ENCODE results near the gene CELA2B.

CELA2B gene

DNA sequence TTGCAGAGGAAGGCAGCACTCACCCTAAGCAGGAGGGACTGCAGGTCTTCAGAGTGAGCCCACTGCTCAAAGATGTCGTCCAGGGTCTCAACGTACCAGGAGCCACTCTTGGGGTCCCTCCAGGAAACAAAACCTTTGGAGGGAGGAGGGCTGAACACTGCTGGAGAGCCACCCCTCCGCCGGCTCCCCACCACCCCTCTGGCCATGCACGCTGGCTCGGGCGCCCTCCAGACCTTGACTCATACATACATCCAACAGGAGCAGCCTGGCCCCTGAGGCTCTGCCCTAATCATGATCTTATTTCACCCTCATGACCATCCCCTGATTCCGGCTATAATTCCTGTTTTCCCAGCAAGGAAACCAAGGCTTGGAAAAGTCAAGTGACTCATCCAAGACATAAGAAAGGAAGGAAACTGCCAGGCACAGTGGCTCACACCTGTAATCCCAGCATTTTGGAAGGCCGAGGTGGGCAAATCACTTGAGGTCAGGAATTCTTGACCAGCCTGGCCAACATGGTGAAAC is 18.0 kb downstream of the CELA2B start:
- peaks cover 0 to 34% of the 10 kb centered on the region in 2 experiments; a peak in 1 of 3 replicates for H3K36me3 ChIP-seq (ENCODE audit: control insufficient read depth in 2 of 2, insufficient read depth in 1 of 2, low read length in 2 of 2)
- H3K4me1 ChIP-seq (ENCODE audit: control insufficient read depth, insufficient read depth, low read length): no peaks in the 10 kb centered on the region
- POLR2A ChIA-PET: no interaction called here
- TF ChIP-seq ZBTB48 (tag by site-specific recombination; IDR thresholded peaks at IDR 0.05) (no peak), ZNF112 (tag by site-specific recombination; IDR thresholded peaks at IDR 0.05) (no peak), ZNF354C (tag by site-specific recombination; IDR thresholded peaks at IDR 0.05; ENCODE audit: borderline replicate concordance, low read depth) (no peak), ZNF792 (tag by site-specific recombination; IDR thresholded peaks at IDR 0.05) (no peak), ZNF266 (tag by site-specific recombination; IDR thresholded peaks at IDR 0.05; ENCODE audit: low read depth) (no peak), ZFP69B (tag by site-specific recombination; IDR thresholded peaks at IDR 0.05) (no peak), ZNF571 (tag by site-specific recombination; IDR thresholded peaks at IDR 0.05) (no peak)
- no peak overlapping the region for H3K4me3 ChIP-seq (ENCODE audit: low read depth, low read length)
- no peak overlapping the region for H3K27ac ChIP-seq (ENCODE audit: extremely low read depth, low read depth, low read length)
- CTCF ChIA-PET: no interaction called here
- no peaks in the 10 kb centered on the region for H3K9me3 ChIP-seq (ENCODE audit: control insufficient read depth, insufficient read depth, low read depth, low read length)

DNA sequence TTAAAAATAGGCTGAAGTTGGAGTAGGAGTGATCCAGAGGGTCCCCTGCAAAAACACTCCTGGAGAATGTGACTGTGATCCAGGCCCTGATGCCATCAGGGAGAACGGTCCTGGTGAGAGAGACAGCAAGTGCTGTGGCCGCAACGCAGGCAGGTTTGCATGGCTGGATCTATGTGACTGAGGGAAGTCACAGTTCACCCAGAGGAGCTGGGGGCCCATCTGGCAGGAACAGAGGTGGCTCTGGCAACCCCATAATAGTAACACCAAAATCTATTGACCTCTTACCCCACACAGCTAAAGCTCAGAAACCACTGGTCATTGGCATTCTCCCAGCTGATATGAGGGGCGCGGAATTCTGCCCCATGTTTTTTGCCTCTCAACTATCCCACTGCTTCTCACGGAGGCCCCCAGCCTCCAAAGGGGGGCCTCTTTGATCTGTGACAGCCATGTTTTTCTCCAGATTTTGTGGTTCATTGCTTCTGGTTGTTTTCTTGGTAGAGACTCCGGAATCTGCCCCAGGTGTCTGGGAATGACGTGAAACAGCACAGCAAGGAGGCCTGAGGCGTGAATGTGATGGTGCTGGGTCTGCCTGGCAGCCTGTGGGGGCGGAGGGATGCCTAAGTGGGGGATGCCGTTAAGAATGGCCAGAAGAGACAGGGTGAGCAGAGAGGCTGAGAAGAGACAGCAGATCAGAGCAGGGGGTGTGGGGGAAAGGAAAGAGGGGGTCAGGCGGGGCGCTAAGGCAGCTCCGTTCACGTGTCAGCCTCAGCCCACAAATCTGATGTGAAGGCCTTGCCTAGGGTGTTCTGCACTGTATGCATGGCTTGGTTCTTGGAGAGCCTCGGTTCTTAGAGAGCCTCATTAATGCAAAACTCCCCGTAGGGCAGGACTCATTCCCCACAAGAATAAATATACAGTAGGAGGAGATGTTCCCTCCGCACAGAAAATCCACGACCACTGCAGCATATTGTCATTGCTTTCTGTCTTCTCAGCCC is 24.6 kb downstream of the CELA2B start:
- no peaks in the 10 kb centered on the region for H3K9me3 ChIP-seq (ENCODE audit: control insufficient read depth, insufficient read depth, low read depth, low read length)
- H3K36me3 ChIP-seq (ENCODE audit: control insufficient read depth in 2 of 2, insufficient read depth in 1 of 2, low read length in 2 of 2): peaks cover 0 to 30% of the 10 kb centered on the region in 2 experiments; a peak in 1 of 3 replicates
- no peak overlapping the region for H3K27ac ChIP-seq (ENCODE audit: extremely low read depth, low read depth, low read length)
- POLR2A ChIA-PET: no interaction called here
- no peaks in the 10 kb centered on the region for H3K4me1 ChIP-seq (ENCODE audit: control insufficient read depth, insufficient read depth, low read length)
- no peak overlapping the region for H3K4me3 ChIP-seq (ENCODE audit: low read depth, low read length)
- CTCF ChIA-PET: interaction anchor here (1.0 to 2.6 kb wide), 5 partner anchors 9 to 196 kb away, joined by 3 to 13 read pairs (median 6); no protein-coding TSS in a partner anchor
- TF ChIP-seq, protein P1, sequence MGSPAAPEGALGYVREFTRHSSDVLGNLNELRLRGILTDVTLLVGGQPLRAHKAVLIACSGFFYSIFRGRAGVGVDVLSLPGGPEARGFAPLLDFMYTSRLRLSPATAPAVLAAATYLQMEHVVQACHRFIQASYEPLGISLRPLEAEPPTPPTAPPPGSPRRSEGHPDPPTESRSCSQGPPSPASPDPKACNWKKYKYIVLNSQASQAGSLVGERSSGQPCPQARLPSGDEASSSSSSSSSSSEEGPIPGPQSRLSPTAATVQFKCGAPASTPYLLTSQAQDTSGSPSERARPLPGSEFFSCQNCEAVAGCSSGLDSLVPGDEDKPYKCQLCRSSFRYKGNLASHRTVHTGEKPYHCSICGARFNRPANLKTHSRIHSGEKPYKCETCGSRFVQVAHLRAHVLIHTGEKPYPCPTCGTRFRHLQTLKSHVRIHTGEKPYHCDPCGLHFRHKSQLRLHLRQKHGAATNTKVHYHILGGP (tag by site-specific recombination; IDR thresholded peaks at IDR 0.05): peak; percentile 34; the same call in 1 of the 2 replicates
- TF ChIP-seq ZNF121 (tag by site-specific recombination; IDR thresholded peaks at IDR 0.05): no peak

DNA sequence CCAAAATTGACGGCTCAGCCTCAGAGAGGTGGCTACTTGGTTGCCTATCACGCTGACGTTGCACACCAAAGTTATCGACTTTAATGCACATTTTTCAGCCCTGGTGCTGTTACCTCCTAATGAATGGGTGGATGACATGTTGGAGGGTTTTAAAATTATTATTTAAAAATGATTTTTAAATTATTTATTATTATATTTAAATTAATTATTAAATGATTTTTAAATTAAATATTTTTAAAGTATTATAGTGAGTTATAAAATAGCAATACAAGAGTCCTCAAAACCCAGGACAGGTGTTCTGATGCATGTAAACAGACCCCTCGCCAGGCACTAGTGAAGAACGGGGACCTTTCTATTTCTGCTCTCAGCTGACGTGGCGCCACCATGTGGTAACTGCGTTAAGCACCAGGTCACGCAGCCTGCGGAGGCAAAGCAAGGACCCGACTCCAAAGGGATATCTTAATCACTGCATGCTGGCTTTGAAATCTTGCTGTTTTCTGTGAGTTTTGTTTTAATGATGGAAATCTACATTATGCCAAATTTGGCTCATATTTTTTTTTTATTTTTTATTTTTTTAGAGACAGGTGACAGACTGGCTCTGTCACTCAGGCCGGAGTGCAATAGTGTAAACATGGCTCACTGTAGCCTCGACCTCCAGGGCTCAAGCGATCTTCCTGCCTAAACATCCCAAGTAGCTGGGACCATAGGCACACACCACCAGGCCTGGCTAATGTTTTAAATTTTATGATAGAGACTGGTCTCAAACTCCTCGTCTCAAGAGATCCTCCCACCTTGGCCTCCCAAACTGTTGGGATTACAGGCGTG is 25.5 kb downstream of the CELA2B start:
- H3K4me3 ChIP-seq (ENCODE audit: low read depth, low read length): no peak overlapping the region
- CTCF ChIA-PET: interaction anchor here (0.6 to 2.6 kb wide), 8 partner anchors 9 to 230 kb away, joined by 3 to 13 read pairs (median 4); no protein-coding TSS in a partner anchor
- H3K27ac ChIP-seq (ENCODE audit: extremely low read depth, low read depth, low read length): no peak overlapping the region
- POLR2A ChIA-PET: no interaction called here
- no peaks in the 10 kb centered on the region for H3K4me1 ChIP-seq (ENCODE audit: control insufficient read depth, insufficient read depth, low read length)
- no peaks in the 10 kb centered on the region for H3K9me3 ChIP-seq (ENCODE audit: control insufficient read depth, insufficient read depth, low read depth, low read length)
- H3K36me3 ChIP-seq (ENCODE audit: control insufficient read depth in 2 of 2, insufficient read depth in 1 of 2, low read length in 2 of 2): peaks cover 0 to 36% of the 10 kb centered on the region in 2 experiments; a peak in 1 of 3 replicates
- TF ChIP-seq, protein P2, sequence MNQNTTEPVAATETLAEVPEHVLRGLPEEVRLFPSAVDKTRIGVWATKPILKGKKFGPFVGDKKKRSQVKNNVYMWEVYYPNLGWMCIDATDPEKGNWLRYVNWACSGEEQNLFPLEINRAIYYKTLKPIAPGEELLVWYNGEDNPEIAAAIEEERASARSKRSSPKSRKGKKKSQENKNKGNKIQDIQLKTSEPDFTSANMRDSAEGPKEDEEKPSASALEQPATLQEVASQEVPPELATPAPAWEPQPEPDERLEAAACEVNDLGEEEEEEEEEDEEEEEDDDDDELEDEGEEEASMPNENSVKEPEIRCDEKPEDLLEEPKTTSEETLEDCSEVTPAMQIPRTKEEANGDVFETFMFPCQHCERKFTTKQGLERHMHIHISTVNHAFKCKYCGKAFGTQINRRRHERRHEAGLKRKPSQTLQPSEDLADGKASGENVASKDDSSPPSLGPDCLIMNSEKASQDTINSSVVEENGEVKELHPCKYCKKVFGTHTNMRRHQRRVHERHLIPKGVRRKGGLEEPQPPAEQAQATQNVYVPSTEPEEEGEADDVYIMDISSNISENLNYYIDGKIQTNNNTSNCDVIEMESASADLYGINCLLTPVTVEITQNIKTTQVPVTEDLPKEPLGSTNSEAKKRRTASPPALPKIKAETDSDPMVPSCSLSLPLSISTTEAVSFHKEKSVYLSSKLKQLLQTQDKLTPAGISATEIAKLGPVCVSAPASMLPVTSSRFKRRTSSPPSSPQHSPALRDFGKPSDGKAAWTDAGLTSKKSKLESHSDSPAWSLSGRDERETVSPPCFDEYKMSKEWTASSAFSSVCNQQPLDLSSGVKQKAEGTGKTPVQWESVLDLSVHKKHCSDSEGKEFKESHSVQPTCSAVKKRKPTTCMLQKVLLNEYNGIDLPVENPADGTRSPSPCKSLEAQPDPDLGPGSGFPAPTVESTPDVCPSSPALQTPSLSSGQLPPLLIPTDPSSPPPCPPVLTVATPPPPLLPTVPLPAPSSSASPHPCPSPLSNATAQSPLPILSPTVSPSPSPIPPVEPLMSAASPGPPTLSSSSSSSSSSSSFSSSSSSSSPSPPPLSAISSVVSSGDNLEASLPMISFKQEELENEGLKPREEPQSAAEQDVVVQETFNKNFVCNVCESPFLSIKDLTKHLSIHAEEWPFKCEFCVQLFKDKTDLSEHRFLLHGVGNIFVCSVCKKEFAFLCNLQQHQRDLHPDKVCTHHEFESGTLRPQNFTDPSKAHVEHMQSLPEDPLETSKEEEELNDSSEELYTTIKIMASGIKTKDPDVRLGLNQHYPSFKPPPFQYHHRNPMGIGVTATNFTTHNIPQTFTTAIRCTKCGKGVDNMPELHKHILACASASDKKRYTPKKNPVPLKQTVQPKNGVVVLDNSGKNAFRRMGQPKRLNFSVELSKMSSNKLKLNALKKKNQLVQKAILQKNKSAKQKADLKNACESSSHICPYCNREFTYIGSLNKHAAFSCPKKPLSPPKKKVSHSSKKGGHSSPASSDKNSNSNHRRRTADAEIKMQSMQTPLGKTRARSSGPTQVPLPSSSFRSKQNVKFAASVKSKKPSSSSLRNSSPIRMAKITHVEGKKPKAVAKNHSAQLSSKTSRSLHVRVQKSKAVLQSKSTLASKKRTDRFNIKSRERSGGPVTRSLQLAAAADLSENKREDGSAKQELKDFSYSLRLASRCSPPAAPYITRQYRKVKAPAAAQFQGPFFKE (tag by site-specific recombination; IDR thresholded peaks at IDR 0.05; ENCODE audit: borderline replicate concordance): no peak
- TF ChIP-seq ZNF629 (tag by site-specific recombination; IDR thresholded peaks at IDR 0.05) (no peak), ZNF768 (tag by site-specific recombination; IDR thresholded peaks at IDR 0.05) (no peak), ZBTB21 (tag by site-specific recombination; IDR thresholded peaks at IDR 0.05) (no peak), ZXDB (tag by site-specific recombination; IDR thresholded peaks at IDR 0.05) (no peak), ZNF184 (tag by site-specific recombination; IDR thresholded peaks at IDR 0.05) (peak; percentile 49; the same call in 1 of the 2 replicates), WT1 (tag by site-specific recombination; IDR thresholded peaks at IDR 0.05) (no peak), ZSCAN16 (tag by site-specific recombination; IDR thresholded peaks at IDR 0.05) (0 out of 2 replicates have a peak, but pooled peaks have one; percentile 30), SP2 (tag by site-specific recombination; IDR thresholded peaks at IDR 0.05) (no peak), ZNF791 (tag by site-specific recombination; IDR thresholded peaks at IDR 0.05) (no peak), ZNF10 (tag by site-specific recombination; IDR thresholded peaks at IDR 0.05) (no peak)
- TF ChIP-seq, protein P3, sequence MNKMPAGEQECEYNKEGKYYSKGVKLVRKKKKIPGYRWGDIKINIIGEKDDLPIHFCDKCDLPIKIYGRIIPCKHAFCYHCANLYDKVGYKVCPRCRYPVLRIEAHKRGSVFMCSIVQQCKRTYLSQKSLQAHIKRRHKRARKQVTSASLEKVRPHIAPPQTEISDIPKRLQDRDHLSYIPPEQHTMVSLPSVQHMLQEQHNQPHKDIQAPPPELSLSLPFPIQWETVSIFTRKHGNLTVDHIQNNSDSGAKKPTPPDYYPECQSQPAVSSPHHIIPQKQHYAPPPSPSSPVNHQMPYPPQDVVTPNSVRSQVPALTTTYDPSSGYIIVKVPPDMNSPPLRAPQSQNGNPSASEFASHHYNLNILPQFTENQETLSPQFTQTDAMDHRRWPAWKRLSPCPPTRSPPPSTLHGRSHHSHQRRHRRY (tag by site-specific recombination; IDR thresholded peaks at IDR 0.05): no peak
